Breast epithelium (tissue), 4 donors: ENCODE measurements around the gene PPP4R4. TPM values are rescaled to one million over a fixed set of nuclear protein-coding genes. Genes with fewer than 3 reads are reported as not detected.

Experiments
- DNase-seq, 2 donors: peaks; one replicate each; pipeline ENCODE4 v3.0.0-alpha.2; 2019; ENCODE audit warnings: low spot score in 2 of 2
- H3K27ac ChIP-seq, 2 donors: fragments of 200-600 bp; sonication (generic) in 1 of 2; one replicate each; pipeline ENCODE4 v1.5.1; 2016 to 2019; ENCODE audit warnings: mild to moderate bottlenecking in 1 of 2
- H3K27me3 ChIP-seq, 2 donors: fragments of 200-600 bp; sonication (generic) in 1 of 2; one replicate each; pipeline versions ENCODE4 v1.5.1 to v1.6.0; 2017 to 2019; ENCODE audit warnings: control low read depth in 1 of 2, mild to moderate bottlenecking in 1 of 2
- H3K36me3 ChIP-seq: fragments of 200-600 bp; one replicate; pipeline ENCODE4 v1.5.1; 2019
- H3K4me1 ChIP-seq, 2 donors: fragments of 200-600 bp; sonication (generic); one replicate each; pipeline ENCODE4 v1.5.1; 2016 to 2019; ENCODE audit warnings: control low read depth in 1 of 2
- H3K4me3 ChIP-seq, 3 donors: fragments of 200-600 bp; sonication (generic); 1 replicate in 2 of 3; 2 replicates in 1 of 3; pipeline ENCODE4 v1.5.1; 2016 to 2019; ENCODE audit warnings: mild to moderate bottlenecking in 3 of 3, moderate library complexity in 2 of 3
- H3K9me3 ChIP-seq, 2 donors: fragments of 200-600 bp; sonication (generic) in 1 of 2; one replicate each; pipeline ENCODE4 v1.5.1; 2016 to 2019; ENCODE audit warnings: control low read depth in 1 of 2
- CTCF ChIP-seq, 3 donors: fragments of 450-650 bp; IDR thresholded peaks; one replicate each; pipeline ENCODE4 v1.5.1; 2016 to 2017; ENCODE audit warnings: antibody characterized with exemption in 3 of 3, mild to moderate bottlenecking in 3 of 3, moderate library complexity in 3 of 3
- POLR2A ChIP-seq: fragments of 450-650 bp; IDR thresholded peaks from one replicate; pipeline ENCODE4 v1.6.1; 2016; ENCODE audit warnings: antibody characterized with exemption, mild to moderate bottlenecking, moderate library complexity
- POLR2AphosphoS5 ChIP-seq, 3 donors: sonication (generic); formaldehyde crosslinking; IDR thresholded peaks; one replicate each; pipeline ENCODE4 v1.6.1; 2017; ENCODE audit warnings: antibody characterized with exemption in 3 of 3
- intact Hi-C: fragments of 100-400 bp; cut with DNase I; formaldehyde crosslinking; loops from one replicate; pipeline ENCODE4 v1.15.1; 2023; ENCODE audit warnings: low total_unique reads
- total RNA-seq, 3 donors: library from RNA; depleted of rRNA; stranded (reverse); fragments of >200 nt; gene quantifications; one replicate each; pipeline ENCODE4 v1.1.0, GENCODE V29; 2016

Gene PPP4R4
- total RNA-seq, 3 donors from 2014 or later, result 0.48 to 7.9 (median 7.2) TPM

- Histone ChIP-seq H3K36me3 (no peaks in the 10 kb centered on the region), H3K27ac (no peak overlapping the region), H3K27me3 (peaks cover 0 to 20% of the 10 kb centered on the region in 2 donors), H3K9me3 (no peaks in the 10 kb centered on the region), H3K4me1 (peaks cover 5 to 6% of the 10 kb centered on the region in 2 donors), H3K4me3 (no peak overlapping the region)
- TF ChIP-seq CTCF (IDR thresholded peaks at IDR 0.05), result no peak
- intact Hi-C loops, result no loop called here
- DNase-seq, result no peak
Observed at GRCh38 chr14:94177806-94178205, 3.7 kb downstream of the PPP4R4 start.

DNA sequence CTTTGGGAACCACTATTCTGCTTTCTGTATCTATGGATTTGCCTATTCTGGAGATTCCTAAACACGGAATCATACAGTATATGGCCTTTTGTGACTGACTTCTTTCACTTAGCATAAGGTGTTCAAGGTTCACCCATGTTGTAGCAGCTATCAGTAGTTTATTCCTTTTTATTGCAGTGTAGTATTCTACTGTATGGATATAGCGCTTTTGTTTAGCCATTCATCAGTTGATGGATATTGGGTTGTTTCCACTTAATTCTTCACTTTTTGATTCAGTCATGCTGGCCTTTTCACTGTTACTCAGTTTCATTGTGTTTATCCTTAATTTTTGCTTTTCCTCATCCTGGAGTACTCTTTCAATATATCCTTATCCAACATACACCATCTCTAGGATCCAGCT lies 5.1 kb downstream of the PPP4R4 start:
- H3K4me1 ChIP-seq, result peaks cover 5 to 6% of the 10 kb centered on the region in 2 donors
- H3K27ac ChIP-seq, result no peak overlapping the region
- H3K4me3 ChIP-seq, result no peak overlapping the region
- intact Hi-C loops, result no loop called here
- no peaks in the 10 kb centered on the region for H3K9me3 ChIP-seq
- no peak for TF ChIP-seq POLR2AphosphoS5 (IDR thresholded peaks at IDR 0.05)
- no peak for TF ChIP-seq CTCF (IDR thresholded peaks at IDR 0.05)
- TF ChIP-seq POLR2A, result no peak
- DNase-seq, result no peak
- H3K27me3 ChIP-seq, result peaks cover 0 to 20% of the 10 kb centered on the region in 2 donors
- no peaks in the 10 kb centered on the region for H3K36me3 ChIP-seq

- intact Hi-C loops, result loop anchor here (5.0 kb wide), 1 partner anchor 1138 kb away; no protein-coding TSS in a partner anchor
- peaks cover 0 to 11% of the 10 kb centered on the region in 2 donors for H3K27me3 ChIP-seq
- no peaks in the 10 kb centered on the region for H3K9me3 ChIP-seq
- no peak for DNase-seq
- peak in 2 of 3 donors; percentile 34 to 40 for TF ChIP-seq CTCF (IDR thresholded peaks at IDR 0.05)
- no peak for TF ChIP-seq POLR2AphosphoS5 (IDR thresholded peaks at IDR 0.05)
- TF ChIP-seq POLR2A, result no peak
- peak overlapping the region in 1 of 3 donors; percentile 17 for H3K4me3 ChIP-seq
- no peaks in the 10 kb centered on the region for H3K36me3 ChIP-seq
- H3K4me1 ChIP-seq, result no peaks in the 10 kb centered on the region
- H3K27ac ChIP-seq, result no peak overlapping the region
Observed at GRCh38 chr14:94180655-94181271, 6.6 kb downstream of the PPP4R4 start.

DNA sequence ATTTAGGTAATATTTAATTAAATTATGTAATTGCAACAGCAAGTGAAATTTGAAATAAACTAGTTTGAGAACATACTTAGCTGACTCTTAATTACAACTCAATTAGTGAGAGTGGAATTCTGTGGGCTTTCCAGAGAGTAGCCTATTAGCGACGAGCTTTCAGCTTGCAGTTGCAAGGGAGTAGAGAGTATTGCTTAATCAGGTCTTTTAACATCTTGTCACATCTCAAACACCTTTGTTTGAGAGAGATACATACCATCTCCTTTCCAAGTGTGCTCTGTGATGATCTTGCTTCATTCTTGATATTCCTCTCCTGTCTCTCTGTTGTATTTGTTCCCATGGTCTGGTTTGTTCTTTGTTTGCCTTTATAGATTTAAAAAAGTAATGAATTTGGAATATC lies 7.7 kb downstream of the PPP4R4 start:
- Histone ChIP-seq H3K4me1 (no peaks in the 10 kb centered on the region), H3K4me3 (no peak overlapping the region), H3K9me3 (no peaks in the 10 kb centered on the region), H3K36me3 (no peaks in the 10 kb centered on the region), H3K27me3 (peaks cover 0 to 9% of the 10 kb centered on the region in 2 donors), H3K27ac (no peak overlapping the region)
- intact Hi-C loops, result loop anchor here (5.0 kb wide), 1 partner anchor 1140 kb away; no protein-coding TSS in a partner anchor
- no peak for DNase-seq
- TF ChIP-seq POLR2AphosphoS5 (IDR thresholded peaks at IDR 0.05) (no peak), CTCF (IDR thresholded peaks at IDR 0.05) (no peak), POLR2A (no peak)

GRCh38 chr14:94192536-94192935 lies 18.4 kb downstream of the PPP4R4 start:
- intact Hi-C loops, result no loop called here
- Histone ChIP-seq H3K36me3 (no peaks in the 10 kb centered on the region), H3K4me1 (no peaks in the 10 kb centered on the region), H3K27me3 (no peaks in the 10 kb centered on the region), H3K4me3 (no peak overlapping the region), H3K9me3 (peaks cover 0 to 16% of the 10 kb centered on the region in 2 donors), H3K27ac (no peak overlapping the region)
- DNase-seq, result no peak
- no peak for TF ChIP-seq CTCF (IDR thresholded peaks at IDR 0.05)
- TF ChIP-seq POLR2AphosphoS5 (IDR thresholded peaks at IDR 0.05), result no peak
- TF ChIP-seq POLR2A, result no peak
